WTC11 (cell line): ENCODE measurements around the gene SLC25A30. TPM values are rescaled to one million over a fixed set of nuclear protein-coding genes. Genes with fewer than 3 reads are reported as not detected.

ENCODE experiments used
- ATAC-seq: fragments of 200-7000 bp; cut with Tn5 transposase; 2 replicates; pipeline ENCODE4 v1.10.0; 2021; ENCODE audit warnings: mild to moderate bottlenecking, moderate library complexity
- CTCF ChIA-PET: fragments of 300-600 bp; sonication (Branson Sonifier 250); formaldehyde crosslinking; loops from one replicate; lab custom pipeline; 2021; ENCODE audit warnings: antibody characterized with exemption; lab: Charles Lee
- POLR2A ChIA-PET: fragments of 350-600 bp; sonication (Branson Sonifier 250); formaldehyde crosslinking; loops from one replicate; lab custom pipeline; 2021; ENCODE audit warnings: antibody characterized with exemption; lab: Charles Lee
- DNase-seq: peaks from one replicate; pipeline ENCODE4 v3.0.0; 2021; ENCODE audit warnings: low spot score
- H3K27ac Mint-ChIP-seq: 2 replicates; pipeline ENCODE4 v1.8.0; 2021; ENCODE audit warnings: mixed read lengths
- H3K27me3 Mint-ChIP-seq: 2 replicates; pipeline ENCODE4 v1.8.0; 2021; ENCODE audit warnings: low read depth, mild to moderate bottlenecking, moderate library complexity, mixed read lengths
- H3K36me3 Mint-ChIP-seq: 2 replicates; pipeline ENCODE4 v1.8.0; 2021; ENCODE audit warnings: mixed read lengths
- H3K4me1 Mint-ChIP-seq: 2 replicates; pipeline ENCODE4 v1.8.0; 2022; ENCODE audit warnings: mixed read lengths
- H3K4me3 Mint-ChIP-seq: 2 replicates; pipeline ENCODE4 v1.8.0; 2021; ENCODE audit warnings: mild to moderate bottlenecking, moderate library complexity, mixed read lengths
- H3K9me3 Mint-ChIP-seq: 2 replicates; pipeline ENCODE4 v1.8.0; 2021; ENCODE audit warnings: mixed read lengths
- CBFB ChIP-seq: sonication (generic); formaldehyde crosslinking; IDR thresholded peaks from 2 replicates; pipeline ENCODE4 v1.8.1; 2022; ENCODE audit warnings: mild to moderate bottlenecking, low read depth, missing genetic modification reagents
- CTCF ChIP-seq: fragments of 200-600 bp; IDR thresholded peaks from 2 replicates; pipeline ENCODE4 v1.8.0; 2022; ENCODE audit warnings: antibody characterized with exemption
- ELF4 ChIP-seq: sonication (generic); formaldehyde crosslinking; IDR thresholded peaks from 2 replicates; pipeline ENCODE4 v1.8.1; 2022; ENCODE audit warnings: low read depth, mild to moderate bottlenecking, moderate library complexity, missing genetic modification reagents
- ESRRA ChIP-seq: sonication (generic); formaldehyde crosslinking; IDR thresholded peaks from 2 replicates; pipeline ENCODE4 v1.8.1; 2022; ENCODE audit warnings: mild to moderate bottlenecking, missing genetic modification reagents, borderline replicate concordance
- FOXJ3 ChIP-seq: sonication (generic); formaldehyde crosslinking; IDR thresholded peaks from 2 replicates; pipeline ENCODE4 v1.9.0; 2021; ENCODE audit warnings: missing genetic modification reagents, mild to moderate bottlenecking, borderline replicate concordance
- FOXP1 ChIP-seq: sonication (generic); formaldehyde crosslinking; IDR thresholded peaks from 2 replicates; pipeline ENCODE4 v1.8.0; 2022; ENCODE audit warnings: missing genetic modification reagents, mild to moderate bottlenecking, moderate library complexity, borderline replicate concordance
- FOXP4 ChIP-seq: sonication (generic); formaldehyde crosslinking; IDR thresholded peaks from 2 replicates; pipeline ENCODE4 v1.8.0; 2022; ENCODE audit warnings: mild to moderate bottlenecking, missing genetic modification reagents
- MLX ChIP-seq: sonication (generic); formaldehyde crosslinking; IDR thresholded peaks from 2 replicates; pipeline ENCODE4 v1.8.1; 2023; ENCODE audit warnings: mild to moderate bottlenecking, missing genetic modification reagents, moderate library complexity
- NFYB ChIP-seq: sonication (generic); formaldehyde crosslinking; conservative IDR thresholded peaks from 2 replicates; pipeline ENCODE4 v1.8.0; 2022; ENCODE audit warnings: low read depth, missing genetic modification reagents
- USF2 ChIP-seq: sonication (generic); formaldehyde crosslinking; IDR thresholded peaks from 2 replicates; pipeline ENCODE4 v1.8.1; 2023; ENCODE audit warnings: mild to moderate bottlenecking, missing genetic modification reagents, moderate library complexity
- ZNF317 ChIP-seq: sonication (generic); formaldehyde crosslinking; IDR thresholded peaks from 2 replicates; pipeline ENCODE4 v1.8.1; 2023; ENCODE audit warnings: low read depth, mild to moderate bottlenecking, moderate library complexity, missing genetic modification reagents, borderline replicate concordance
- total RNA-seq: library from RNA; stranded (reverse); gene quantifications from 3 replicates; pipeline ENCODE4 v1.2.3, GENCODE V29; 2021
- TF ChIP-seq, protein P1 (sequence below): sonication (generic); formaldehyde crosslinking; IDR thresholded peaks from 2 replicates; pipeline ENCODE4 v1.8.1; 2022; ENCODE audit warnings: mild to moderate bottlenecking, missing genetic modification reagents, moderate library complexity, borderline replicate concordance
- TF ChIP-seq, protein P2 (sequence below): sonication (generic); formaldehyde crosslinking; conservative IDR thresholded peaks from 2 replicates; pipeline ENCODE4 v1.8.1; 2022; ENCODE audit warnings: mild to moderate bottlenecking, missing genetic modification reagents
- TF ChIP-seq, protein P3 (sequence below): fragments of 250-450 bp; sonication (Bioruptor Pico); IDR thresholded peaks from 2 replicates; pipeline ENCODE4 v1.9.0; 2021; ENCODE audit warnings: mild to moderate bottlenecking
- TF ChIP-seq, protein P4 (sequence below): fragments of 250-450 bp; sonication (Bioruptor Pico); IDR thresholded peaks from 2 replicates; pipeline ENCODE4 v1.9.0; 2021; ENCODE audit warnings: mild to moderate bottlenecking
- TF ChIP-seq, protein P5 (sequence below): sonication (generic); formaldehyde crosslinking; IDR thresholded peaks from 2 replicates; pipeline ENCODE4 v1.8.0; 2022; ENCODE audit warnings: mild to moderate bottlenecking, missing genetic modification reagents
- TF ChIP-seq, protein P6 (sequence below): sonication (generic); formaldehyde crosslinking; IDR thresholded peaks from 2 replicates; pipeline ENCODE4 v1.8.0; 2022; ENCODE audit warnings: missing genetic modification reagents

Gene SLC25A30
- total RNA-seq, 1 experiment from 2014 or later = 8.2 TPM

GRCh38 chr13:45406421-45406820 is 11.8 kb downstream of the SLC25A30 start (continued):
- no peak for TF ChIP-seq USF2 (CRISPR knock-in tag)
- TF ChIP-seq CBFB = no peak
- TF ChIP-seq, protein P1, sequence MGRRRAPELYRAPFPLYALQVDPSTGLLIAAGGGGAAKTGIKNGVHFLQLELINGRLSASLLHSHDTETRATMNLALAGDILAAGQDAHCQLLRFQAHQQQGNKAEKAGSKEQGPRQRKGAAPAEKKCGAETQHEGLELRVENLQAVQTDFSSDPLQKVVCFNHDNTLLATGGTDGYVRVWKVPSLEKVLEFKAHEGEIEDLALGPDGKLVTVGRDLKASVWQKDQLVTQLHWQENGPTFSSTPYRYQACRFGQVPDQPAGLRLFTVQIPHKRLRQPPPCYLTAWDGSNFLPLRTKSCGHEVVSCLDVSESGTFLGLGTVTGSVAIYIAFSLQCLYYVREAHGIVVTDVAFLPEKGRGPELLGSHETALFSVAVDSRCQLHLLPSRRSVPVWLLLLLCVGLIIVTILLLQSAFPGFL (CRISPR knock-in tag) = no peak
- TF ChIP-seq FOXP4 (CRISPR knock-in tag) = no peak
- TF ChIP-seq, protein P2, sequence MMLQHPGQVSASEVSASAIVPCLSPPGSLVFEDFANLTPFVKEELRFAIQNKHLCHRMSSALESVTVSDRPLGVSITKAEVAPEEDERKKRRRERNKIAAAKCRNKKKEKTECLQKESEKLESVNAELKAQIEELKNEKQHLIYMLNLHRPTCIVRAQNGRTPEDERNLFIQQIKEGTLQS (CRISPR knock-in tag) = no peak
- TF ChIP-seq, protein P3, sequence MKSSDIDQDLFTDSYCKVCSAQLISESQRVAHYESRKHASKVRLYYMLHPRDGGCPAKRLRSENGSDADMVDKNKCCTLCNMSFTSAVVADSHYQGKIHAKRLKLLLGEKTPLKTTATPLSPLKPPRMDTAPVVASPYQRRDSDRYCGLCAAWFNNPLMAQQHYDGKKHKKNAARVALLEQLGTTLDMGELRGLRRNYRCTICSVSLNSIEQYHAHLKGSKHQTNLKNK = no peak

DNA sequence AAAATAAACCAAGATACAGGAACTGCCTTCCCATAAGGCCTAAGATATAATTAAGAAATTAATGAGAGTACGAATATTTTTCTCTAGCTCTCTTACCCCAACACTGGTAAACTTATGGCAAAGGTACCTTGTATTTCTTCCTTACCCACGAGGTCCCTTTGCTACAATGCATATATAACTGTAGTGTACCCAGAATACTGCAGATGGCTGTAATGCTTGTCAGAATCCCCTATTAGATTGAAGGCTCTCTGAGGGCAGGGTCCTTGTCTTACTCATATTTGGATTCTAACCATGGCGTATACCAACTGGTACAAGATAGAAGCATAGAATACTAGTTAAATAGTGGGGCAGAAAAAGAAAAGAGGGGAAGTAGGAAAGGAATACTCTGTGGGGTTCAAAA is 15.1 kb downstream of the SLC25A30 start:
- no peaks in the 10 kb centered on the region for H3K9me3 Mint-ChIP-seq
- H3K27ac Mint-ChIP-seq = no peak overlapping the region
- no peak for TF ChIP-seq ZNF317
- no peak for TF ChIP-seq USF2 (CRISPR knock-in tag)
- TF ChIP-seq, protein P4, sequence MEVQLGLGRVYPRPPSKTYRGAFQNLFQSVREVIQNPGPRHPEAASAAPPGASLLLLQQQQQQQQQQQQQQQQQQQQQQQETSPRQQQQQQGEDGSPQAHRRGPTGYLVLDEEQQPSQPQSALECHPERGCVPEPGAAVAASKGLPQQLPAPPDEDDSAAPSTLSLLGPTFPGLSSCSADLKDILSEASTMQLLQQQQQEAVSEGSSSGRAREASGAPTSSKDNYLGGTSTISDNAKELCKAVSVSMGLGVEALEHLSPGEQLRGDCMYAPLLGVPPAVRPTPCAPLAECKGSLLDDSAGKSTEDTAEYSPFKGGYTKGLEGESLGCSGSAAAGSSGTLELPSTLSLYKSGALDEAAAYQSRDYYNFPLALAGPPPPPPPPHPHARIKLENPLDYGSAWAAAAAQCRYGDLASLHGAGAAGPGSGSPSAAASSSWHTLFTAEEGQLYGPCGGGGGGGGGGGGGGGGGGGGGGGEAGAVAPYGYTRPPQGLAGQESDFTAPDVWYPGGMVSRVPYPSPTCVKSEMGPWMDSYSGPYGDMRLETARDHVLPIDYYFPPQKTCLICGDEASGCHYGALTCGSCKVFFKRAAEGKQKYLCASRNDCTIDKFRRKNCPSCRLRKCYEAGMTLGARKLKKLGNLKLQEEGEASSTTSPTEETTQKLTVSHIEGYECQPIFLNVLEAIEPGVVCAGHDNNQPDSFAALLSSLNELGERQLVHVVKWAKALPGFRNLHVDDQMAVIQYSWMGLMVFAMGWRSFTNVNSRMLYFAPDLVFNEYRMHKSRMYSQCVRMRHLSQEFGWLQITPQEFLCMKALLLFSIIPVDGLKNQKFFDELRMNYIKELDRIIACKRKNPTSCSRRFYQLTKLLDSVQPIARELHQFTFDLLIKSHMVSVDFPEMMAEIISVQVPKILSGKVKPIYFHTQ (CRISPR knock-in tag) = no peak
- TF ChIP-seq FOXP1 (CRISPR knock-in tag) = no peak
- TF ChIP-seq MLX (CRISPR knock-in tag) = no peak
- TF ChIP-seq, protein P5, sequence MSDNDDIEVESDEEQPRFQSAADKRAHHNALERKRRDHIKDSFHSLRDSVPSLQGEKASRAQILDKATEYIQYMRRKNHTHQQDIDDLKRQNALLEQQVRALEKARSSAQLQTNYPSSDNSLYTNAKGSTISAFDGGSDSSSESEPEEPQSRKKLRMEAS (CRISPR knock-in tag) = no peak
- no peak for TF ChIP-seq FOXJ3
- TF ChIP-seq CTCF = no peak
- TF ChIP-seq, protein P6, sequence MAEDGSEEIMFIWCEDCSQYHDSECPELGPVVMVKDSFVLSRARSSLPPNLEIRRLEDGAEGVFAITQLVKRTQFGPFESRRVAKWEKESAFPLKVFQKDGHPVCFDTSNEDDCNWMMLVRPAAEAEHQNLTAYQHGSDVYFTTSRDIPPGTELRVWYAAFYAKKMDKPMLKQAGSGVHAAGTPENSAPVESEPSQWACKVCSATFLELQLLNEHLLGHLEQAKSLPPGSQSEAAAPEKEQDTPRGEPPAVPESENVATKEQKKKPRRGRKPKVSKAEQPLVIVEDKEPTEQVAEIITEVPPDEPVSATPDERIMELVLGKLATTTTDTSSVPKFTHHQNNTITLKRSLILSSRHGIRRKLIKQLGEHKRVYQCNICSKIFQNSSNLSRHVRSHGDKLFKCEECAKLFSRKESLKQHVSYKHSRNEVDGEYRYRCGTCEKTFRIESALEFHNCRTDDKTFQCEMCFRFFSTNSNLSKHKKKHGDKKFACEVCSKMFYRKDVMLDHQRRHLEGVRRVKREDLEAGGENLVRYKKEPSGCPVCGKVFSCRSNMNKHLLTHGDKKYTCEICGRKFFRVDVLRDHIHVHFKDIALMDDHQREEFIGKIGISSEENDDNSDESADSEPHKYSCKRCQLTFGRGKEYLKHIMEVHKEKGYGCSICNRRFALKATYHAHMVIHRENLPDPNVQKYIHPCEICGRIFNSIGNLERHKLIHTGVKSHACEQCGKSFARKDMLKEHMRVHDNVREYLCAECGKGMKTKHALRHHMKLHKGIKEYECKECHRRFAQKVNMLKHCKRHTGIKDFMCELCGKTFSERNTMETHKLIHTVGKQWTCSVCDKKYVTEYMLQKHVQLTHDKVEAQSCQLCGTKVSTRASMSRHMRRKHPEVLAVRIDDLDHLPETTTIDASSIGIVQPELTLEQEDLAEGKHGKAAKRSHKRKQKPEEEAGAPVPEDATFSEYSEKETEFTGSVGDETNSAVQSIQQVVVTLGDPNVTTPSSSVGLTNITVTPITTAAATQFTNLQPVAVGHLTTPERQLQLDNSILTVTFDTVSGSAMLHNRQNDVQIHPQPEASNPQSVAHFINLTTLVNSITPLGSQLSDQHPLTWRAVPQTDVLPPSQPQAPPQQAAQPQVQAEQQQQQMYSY (CRISPR knock-in tag) = no peak
- no peak for TF ChIP-seq FOXP4 (CRISPR knock-in tag)
- no peak for TF ChIP-seq ESRRA (CRISPR knock-in tag)
- TF ChIP-seq NFYB (CRISPR knock-in tag) = no peak
- TF ChIP-seq ELF4 (CRISPR knock-in tag) = no peak
- TF ChIP-seq, all 79 proteins: peak for 0
- no peaks in the 10 kb centered on the region for H3K4me1 Mint-ChIP-seq
- CTCF ChIA-PET = interaction anchor here (0.7 to 1.3 kb wide), 2 partner anchors 9 to 62 kb away, joined by 5 to 6 read pairs; no protein-coding TSS in a partner anchor
- no peak for ATAC-seq
- no peak for DNase-seq
- H3K27me3 Mint-ChIP-seq = no peaks in the 10 kb centered on the region
- POLR2A ChIA-PET = no interaction called here
- no peak overlapping the region for H3K4me3 Mint-ChIP-seq
- H3K36me3 Mint-ChIP-seq = peaks cover 36% of the 10 kb centered on the region
